GM18517 (cell line): Measurements from ENCODE around the gene OR3A3.
"Not testable (repeated sequence)": the region's sequence is repeated elsewhere in the genome, so short reads cannot be mapped to it uniquely, and the experiment has no call there.

Source experiments
- ATAC-seq: cut with Tn5 transposase; IDR thresholded peaks from one replicate; pipeline ENCODE4 v1.9.1; 2021; ENCODE audit warnings: mild to moderate bottlenecking, moderate library complexity; ENCODE audit not compliant: unreplicated experiment

The OR3A3 gene

GRCh38 chr17:3411070-3411469 is at the start of gene OR3A3:
Gene OR3A3, plus strand, starts transcription at chr17:3411370.
- no peak for ATAC-seq

GRCh38 chr17:3371167-3371566 is 40.0 kb upstream of the OR3A3 start:
- not testable (repeated sequence) for ATAC-seq

GRCh38 chr17:3378321-3378720 is 32.8 kb upstream of the OR3A3 start:
- ATAC-seq, result no peak

DNA sequence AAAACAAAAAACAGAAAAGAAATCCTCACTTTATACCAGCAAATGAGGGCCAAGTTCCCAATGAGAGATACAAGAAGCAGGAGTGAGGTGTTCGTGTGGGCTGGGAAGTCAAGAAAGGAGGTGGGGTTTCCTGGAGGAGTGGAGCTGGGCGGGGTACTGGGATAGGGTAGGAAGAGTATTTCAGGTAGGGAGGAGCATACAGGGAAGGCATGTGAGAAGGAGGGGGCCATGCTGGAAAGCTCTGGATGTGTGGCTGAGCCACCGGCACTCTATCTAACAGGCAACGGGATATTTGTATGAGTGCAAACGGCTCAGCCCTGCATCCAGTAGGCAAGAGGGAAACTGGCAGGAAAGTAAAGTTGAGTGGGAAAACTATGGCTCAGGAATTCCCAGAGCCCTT is 29.2 kb upstream of the OR3A3 start:
- ATAC-seq, result no peak

DNA sequence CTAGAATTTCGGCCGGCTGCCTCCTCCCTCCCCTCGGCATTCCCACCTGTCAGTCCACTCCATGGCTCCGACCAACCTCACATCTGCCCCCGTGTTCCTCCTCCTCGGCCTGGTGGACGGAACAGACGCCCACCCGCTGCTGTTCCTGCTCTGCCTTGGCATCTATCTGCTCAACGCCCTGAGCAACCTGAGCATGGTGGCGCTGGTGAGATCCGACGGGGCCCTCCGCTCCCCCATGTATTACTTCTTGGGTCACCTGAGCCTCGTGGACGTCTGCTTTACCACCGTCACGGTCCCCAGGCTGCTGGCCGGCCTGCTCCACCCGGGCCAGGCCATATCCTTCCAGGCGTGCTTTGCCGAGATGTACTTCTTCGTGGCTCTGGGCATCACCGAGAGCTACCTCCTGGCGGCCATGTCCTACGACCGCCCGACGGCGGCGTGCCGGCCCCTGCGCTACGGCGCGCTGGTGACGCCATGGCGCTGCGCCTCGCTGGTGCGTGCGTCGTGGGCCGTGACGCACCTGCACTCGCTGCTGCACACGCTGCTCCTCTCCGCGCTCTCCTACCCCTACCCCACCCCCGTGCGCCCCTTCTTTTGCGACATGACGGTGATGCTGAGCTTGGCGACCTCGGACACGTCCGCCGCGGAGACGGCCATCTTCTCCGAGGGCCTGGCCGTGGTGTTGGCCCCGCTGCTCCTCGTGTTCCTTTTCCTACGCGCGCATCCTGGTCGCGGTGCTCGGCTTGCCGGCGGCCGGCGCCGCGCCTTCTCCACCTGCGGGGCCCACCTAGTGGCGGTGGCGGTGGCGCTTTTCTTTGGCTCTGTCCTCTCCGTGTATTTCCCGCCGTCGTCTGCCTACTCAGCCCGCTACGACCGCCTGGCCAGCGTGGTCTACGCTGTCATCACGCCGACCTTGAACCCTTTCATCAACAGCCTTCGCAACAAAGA is 25.0 kb upstream of the OR3A3 start, which contains the start of gene OR3A2:
OR3A2 (minus strand) TSS at position 440 of the 948 bp plus-strand sequence.
- no peak for ATAC-seq

DNA sequence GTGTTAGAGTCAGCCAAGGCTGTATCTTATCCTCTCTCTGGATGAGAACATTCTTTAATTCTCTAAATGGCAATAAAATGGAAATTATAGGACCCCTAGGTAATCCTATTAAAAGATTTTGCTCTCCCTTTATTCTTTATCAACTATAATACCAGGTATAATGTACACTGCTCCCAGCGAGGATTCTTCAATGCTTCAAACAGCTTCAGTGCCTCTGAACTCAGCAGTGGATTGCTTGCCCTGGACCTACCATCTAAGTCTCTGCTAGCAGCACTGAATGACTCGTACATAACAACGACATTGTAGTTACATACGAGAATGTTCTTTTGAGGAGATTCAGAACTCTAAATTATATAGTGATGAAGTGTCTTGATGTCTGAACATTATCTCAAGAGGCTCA is 21.4 kb upstream of the OR3A3 start:
- ATAC-seq, result no peak

DNA sequence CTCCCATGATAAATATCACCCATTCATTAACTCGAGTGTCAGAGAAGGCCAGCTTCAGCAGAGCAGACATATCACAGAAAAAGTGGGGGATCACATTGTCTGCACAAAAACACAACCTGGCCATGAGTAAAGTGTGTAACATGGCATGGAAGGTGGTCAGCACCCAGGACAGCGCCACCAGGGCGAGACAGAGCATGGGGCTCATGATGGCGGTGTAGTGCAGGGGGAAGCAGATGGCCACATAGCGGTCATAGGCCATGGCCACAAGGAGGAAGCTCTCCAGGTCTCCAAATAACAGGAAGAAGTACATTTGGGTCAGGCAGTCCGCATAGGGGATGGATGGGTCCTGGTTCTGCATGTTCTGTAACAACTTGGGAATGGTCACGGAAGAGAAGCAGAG is 13.4 kb upstream of the OR3A3 start:
- ATAC-seq, result not testable (repeated sequence)

- ATAC-seq, result no peak
Observed at GRCh38 chr17:3398310-3398709, 12.9 kb upstream of the OR3A3 start, which contains the start of gene OR1E1. Gene OR1E1, minus strand, starts transcription at chr17:3398410. Its CDS starts 0 bp downstream, at chr17:3398410.

- no peak for ATAC-seq
Observed at GRCh38 chr17:3400055-3400454, 11.1 kb upstream of the OR3A3 start.

DNA sequence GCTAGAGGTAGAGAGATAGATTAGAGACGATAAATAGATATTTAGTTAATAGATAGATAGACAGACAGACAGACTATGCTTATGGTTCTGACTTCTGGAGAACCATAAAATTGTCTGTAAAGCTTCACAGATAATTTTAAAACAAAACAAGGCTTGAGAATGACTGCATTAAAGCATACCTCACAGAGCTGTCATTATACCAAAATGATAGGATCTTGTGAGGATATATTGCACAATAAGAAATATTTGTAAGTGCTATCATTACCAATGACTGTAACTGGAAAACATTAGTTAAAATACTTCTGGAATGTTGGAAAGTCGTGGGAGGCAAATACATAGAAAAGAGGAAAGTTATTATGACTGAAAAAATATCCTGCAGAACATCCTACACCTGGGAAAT is 9.4 kb upstream of the OR3A3 start:
- no peak for ATAC-seq

DNA sequence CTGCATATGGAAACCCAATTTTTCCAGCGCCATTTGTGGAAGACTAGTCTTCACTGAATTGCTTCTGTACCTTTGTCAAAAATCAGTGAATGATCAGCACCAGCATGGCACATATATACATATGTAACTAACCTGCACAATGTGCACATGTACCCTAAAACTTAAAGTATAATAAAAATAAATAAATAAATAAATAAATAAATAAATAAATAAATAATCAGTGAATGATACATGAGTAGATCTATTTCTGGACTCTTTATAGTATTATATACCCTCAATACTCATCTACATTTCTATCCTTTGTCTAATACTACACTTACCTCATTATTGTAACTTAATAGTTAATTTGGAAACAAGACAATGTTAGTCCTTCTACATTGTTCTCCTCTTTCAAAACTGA is 7.3 kb upstream of the OR3A3 start:
- ATAC-seq, result not testable (repeated sequence)

GRCh38 chr17:3412216-3412615 is 1.0 kb downstream of the OR3A3 start:
- not testable (repeated sequence) for ATAC-seq

DNA sequence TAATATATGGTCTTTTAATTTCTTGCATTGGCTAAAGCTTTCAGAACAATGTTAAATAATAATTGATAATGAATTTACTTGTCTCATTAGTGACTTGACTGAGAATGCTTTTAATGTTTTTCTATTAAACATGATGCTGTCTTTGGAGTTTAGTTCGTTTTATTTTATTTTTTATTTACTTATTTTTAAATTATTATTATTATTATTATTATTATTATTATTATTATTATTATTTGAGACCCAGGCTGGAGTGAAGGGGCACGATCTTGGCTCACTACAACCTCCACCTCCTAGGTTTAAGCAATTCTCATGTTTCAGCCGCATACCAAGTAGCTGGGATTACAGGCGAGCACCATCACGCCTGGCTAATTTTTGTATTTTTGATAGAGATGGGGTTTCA is 4.4 kb downstream of the OR3A3 start:
- ATAC-seq, result no peak

GRCh38 chr17:3418222-3418621 is 7.1 kb downstream of the OR3A3 start:
- no peak for ATAC-seq

- ATAC-seq, result not testable (repeated sequence)
Observed at GRCh38 chr17:3433215-3433614, 22.0 kb downstream of the OR3A3 start.

GRCh38 chr17:3433741-3434140 is 22.6 kb downstream of the OR3A3 start, which contains the start of gene OR1E2:
Gene OR1E2, minus strand, starts transcription at chr17:3433841. Its CDS starts 0 bp downstream, at chr17:3433841.
- ATAC-seq, result no peak

- ATAC-seq, result no peak
Observed at GRCh38 chr17:3438368-3438767, 27.2 kb downstream of the OR3A3 start.

- ATAC-seq, result no peak
Observed at GRCh38 chr17:3440451-3440850, 29.3 kb downstream of the OR3A3 start.

- no peak for ATAC-seq
Observed at GRCh38 chr17:3447625-3448024, 36.5 kb downstream of the OR3A3 start.

DNA sequence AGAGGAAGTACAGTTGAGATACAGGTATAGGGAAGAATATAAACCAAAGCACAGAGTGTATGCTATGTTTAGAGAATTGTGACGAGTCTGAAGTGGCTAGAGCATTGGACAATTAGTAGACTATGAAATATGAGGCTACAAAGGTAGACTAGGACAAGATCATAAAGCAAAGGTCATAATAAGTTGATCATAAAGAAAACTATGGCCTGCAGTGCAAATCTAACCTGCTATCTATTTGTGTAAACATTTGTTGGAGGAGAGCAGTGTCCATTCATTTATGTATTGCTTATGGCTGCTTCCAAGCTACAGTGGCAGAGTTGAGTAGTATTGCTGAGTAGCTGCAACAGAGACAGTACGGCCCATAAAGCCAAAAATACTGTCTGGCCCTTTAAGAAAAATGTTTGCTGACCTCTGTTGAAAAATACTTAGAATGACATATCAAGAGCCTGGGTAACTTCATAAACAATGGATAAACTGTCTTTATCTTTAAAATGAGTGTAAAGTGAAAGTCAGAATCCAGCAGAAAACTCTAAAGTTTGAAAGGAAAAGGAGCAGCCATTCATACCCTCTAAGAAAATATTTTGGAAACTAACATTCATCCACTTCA is 37.0 kb downstream of the OR3A3 start:
- no peak for ATAC-seq

DNA sequence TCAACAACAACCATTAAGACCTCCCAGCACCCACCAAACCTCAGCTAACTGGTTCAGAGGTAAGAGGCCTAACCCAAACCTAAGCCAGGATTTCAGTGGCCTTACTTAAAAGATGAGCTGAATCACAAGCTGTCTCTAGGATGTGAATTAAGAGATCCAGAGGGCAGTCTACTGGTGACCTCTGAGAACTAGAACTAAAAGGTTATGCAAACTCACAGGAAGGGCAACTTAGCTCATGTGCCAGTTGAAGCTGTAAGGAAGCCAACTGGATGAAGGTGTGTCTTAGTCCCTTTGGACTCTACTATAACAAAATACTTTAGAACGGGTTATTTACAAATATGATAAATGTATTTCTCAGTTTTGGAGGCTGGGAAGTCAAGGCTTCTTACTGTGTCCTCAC is 55.2 kb downstream of the OR3A3 start:
- not testable (repeated sequence) for ATAC-seq

- ATAC-seq, result no peak
Observed at GRCh38 chr17:3469529-3469928, 58.4 kb downstream of the OR3A3 start.
